ENCODE measurements around the gene SPOCK1. TPM values are rescaled to one million over a fixed set of nuclear protein-coding genes. Genes with fewer than 3 reads are reported as not detected.

Gene SPOCK1
- total and polyA plus RNA-seq, 9 of the 15 experiments (the other 6 are each of a cell fraction or from before 2014, with no cell fraction given): 0.01 to 0.35 (median 0.04) TPM; not detected in 6

DNA sequence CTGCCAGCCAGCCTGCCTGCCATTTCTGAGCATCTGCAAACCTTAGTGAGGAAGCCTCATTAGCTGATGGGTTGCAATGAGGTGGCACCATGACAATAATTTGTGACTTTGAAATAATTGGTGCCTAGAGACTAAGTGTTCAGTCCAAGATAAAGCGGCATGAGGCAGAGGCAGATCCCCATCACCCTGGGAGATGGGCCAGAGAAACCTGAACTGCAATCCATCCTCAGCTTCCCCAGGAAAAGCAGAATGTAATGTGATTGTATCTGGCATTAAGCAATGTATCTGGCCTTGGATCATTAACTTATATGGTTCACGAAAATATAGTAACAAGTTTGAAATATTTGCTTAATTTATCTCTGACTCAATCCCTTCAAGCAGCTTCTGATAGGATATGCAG lies 101.0 kb downstream of the SPOCK1 start:
- no peak overlapping the region for H3K4me2 ChIP-seq (ENCODE audit: insufficient read depth, low read length)
- no peak overlapping the region for H2AFZ ChIP-seq (ENCODE audit: low read depth, low read length)
- DNase-seq (ENCODE audit: extremely low read depth in 1 of 4, low spot score in 3 of 4) (no peak), FAIRE-seq (no peak), ATAC-seq (no peak)
- WGBS (ENCODE audit: insufficient coverage, low coverage, missing lambda C conversion rate): 0% methylated on average over 2 of the region's 2 CpGs
- no peaks in the 10 kb centered on the region; the same call in 2 of the 3 replicates for H3K36me3 ChIP-seq (ENCODE audit: control insufficient read depth, insufficient read depth, low read length)
- ChIA-PET POLR2A (interaction anchor here (0.6 to 1.0 kb wide), 2 partner anchors 32 to 744 kb away, joined by 3 read pairs; no protein-coding TSS in a partner anchor), CTCF (ENCODE audit: low intra/inter-chr PET ratio) (no interaction called here)
- in situ Hi-C loops (cut with MboI) (no loop called here), intact Hi-C loops (cut with micrococcal nuclease) (no loop called here)
- H3K27me3 ChIP-seq (ENCODE audit: control insufficient read depth in 2 of 2, insufficient read depth in 2 of 2, low read length in 2 of 2): no peaks in the 10 kb centered on the region
- no TSS peak for BruUV-seq (replicated peaks)
- no peaks in the 10 kb centered on the region for H3K9me1 ChIP-seq (ENCODE audit: control insufficient read depth, insufficient read depth, low read length)
- H3K4me3 ChIP-seq: no peak overlapping the region
- no peak for TF ChIP-seq BRD9 (IDR thresholded peaks at IDR 0.05; ENCODE audit: low read depth, partially characterized antibody)
- no peak overlapping the region for H3K27ac ChIP-seq (ENCODE audit: extremely low read depth, low read depth, low read length)
- no peaks in the 10 kb centered on the region for H3K4me1 ChIP-seq (replicated peaks in 1 of 2; ENCODE audit: control insufficient read depth in 2 of 2, insufficient read depth in 2 of 2, low read length in 2 of 2)
- H3K9ac ChIP-seq (ENCODE audit: insufficient read depth in 1 of 2, low read depth in 2 of 2, low read length in 2 of 2): no peak overlapping the region
- H3K9me3 ChIP-seq (replicated peaks; ENCODE audit: control insufficient read depth, insufficient read depth, low read depth, low read length): no peaks in the 10 kb centered on the region
- H4K20me1 ChIP-seq (replicated peaks; ENCODE audit: control insufficient read depth, insufficient read depth, low read length): 0 out of 2 replicates have a peak, but pooled peaks cover 3% of the 10 kb centered on the region
- H3K79me2 ChIP-seq (ENCODE audit: control insufficient read depth, insufficient read depth, low read length): no peaks in the 10 kb centered on the region

DNA sequence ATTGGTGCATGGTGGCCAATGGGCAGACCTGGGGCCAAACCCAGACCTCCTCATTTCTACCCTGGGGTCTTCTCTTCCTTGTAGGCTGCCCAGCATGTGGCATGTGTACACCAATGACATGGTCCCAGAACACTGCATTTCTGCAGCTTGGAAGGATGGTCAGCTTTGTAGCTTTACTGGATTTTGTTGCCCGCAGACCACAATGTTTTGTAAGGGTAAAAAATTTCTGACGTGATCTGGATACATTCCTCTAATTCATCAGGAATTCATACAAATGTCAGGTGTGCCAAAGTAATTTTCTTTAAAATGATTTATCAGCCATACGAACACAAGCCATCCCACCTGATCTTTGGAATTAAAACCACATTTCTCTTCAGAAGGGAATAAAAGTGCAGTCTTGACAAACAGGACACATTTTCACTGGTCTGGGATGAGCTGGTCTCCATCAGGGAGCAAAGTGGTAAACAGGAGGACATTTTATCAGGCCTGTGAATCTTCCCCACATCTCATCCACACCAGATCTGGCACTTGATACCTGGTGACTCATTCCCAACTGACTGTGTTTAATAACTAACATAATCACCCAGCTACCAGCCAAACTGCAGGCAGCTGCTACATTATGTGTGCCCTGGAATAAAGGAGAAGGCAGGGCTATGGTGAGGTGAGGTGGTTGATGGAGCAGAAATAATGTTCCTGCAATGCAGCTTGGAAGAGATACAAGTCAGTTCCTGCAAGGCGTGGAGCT lies 103.9 kb downstream of the SPOCK1 start:
- no peak for ATAC-seq
- Histone ChIP-seq H3K4me3 (no peak overlapping the region), H3K9me3 (replicated peaks; ENCODE audit: control insufficient read depth, insufficient read depth, low read depth, low read length) (no peaks in the 10 kb centered on the region), H3K79me2 (ENCODE audit: control insufficient read depth, insufficient read depth, low read length) (no peaks in the 10 kb centered on the region), H3K27me3 (ENCODE audit: control insufficient read depth in 2 of 2, insufficient read depth in 2 of 2, low read length in 2 of 2) (no peaks in the 10 kb centered on the region), H3K27ac (ENCODE audit: extremely low read depth, low read depth, low read length) (no peak overlapping the region), H4K20me1 (replicated peaks; ENCODE audit: control insufficient read depth, insufficient read depth, low read length) (0 out of 2 replicates have a peak, but pooled peaks cover 3% of the 10 kb centered on the region), H3K9ac (ENCODE audit: insufficient read depth in 1 of 2, low read depth in 2 of 2, low read length in 2 of 2) (no peak overlapping the region), H3K9me1 (ENCODE audit: control insufficient read depth, insufficient read depth, low read length) (no peaks in the 10 kb centered on the region), H3K4me2 (ENCODE audit: insufficient read depth, low read length) (no peak overlapping the region), H3K36me3 (ENCODE audit: control insufficient read depth, insufficient read depth, low read length) (no peaks in the 10 kb centered on the region; the same call in 2 of the 3 replicates), H2AFZ (ENCODE audit: low read depth, low read length) (no peak overlapping the region), H3K4me1 (replicated peaks in 1 of 2; ENCODE audit: control insufficient read depth in 2 of 2, insufficient read depth in 2 of 2, low read length in 2 of 2) (no peaks in the 10 kb centered on the region)
- FAIRE-seq: no peak
- POLR2A ChIA-PET: no interaction called here
- CTCF ChIA-PET (ENCODE audit: low intra/inter-chr PET ratio): no interaction called here
- BruUV-seq (replicated peaks): no TSS peak
- intact Hi-C loops (cut with micrococcal nuclease): no loop called here
- 0% methylated on average over 4 of the region's 4 CpGs for WGBS (ENCODE audit: insufficient coverage, low coverage, missing lambda C conversion rate)
- in situ Hi-C loops (cut with MboI): no loop called here
- TF ChIP-seq ZNF274 (IDR thresholded peaks at IDR 0.05; ENCODE audit: borderline replicate concordance, low read depth, low read length): no peak
- TF ChIP-seq NFATC3 (IDR thresholded peaks at IDR 0.05): no peak
- TF ChIP-seq, protein P1, sequence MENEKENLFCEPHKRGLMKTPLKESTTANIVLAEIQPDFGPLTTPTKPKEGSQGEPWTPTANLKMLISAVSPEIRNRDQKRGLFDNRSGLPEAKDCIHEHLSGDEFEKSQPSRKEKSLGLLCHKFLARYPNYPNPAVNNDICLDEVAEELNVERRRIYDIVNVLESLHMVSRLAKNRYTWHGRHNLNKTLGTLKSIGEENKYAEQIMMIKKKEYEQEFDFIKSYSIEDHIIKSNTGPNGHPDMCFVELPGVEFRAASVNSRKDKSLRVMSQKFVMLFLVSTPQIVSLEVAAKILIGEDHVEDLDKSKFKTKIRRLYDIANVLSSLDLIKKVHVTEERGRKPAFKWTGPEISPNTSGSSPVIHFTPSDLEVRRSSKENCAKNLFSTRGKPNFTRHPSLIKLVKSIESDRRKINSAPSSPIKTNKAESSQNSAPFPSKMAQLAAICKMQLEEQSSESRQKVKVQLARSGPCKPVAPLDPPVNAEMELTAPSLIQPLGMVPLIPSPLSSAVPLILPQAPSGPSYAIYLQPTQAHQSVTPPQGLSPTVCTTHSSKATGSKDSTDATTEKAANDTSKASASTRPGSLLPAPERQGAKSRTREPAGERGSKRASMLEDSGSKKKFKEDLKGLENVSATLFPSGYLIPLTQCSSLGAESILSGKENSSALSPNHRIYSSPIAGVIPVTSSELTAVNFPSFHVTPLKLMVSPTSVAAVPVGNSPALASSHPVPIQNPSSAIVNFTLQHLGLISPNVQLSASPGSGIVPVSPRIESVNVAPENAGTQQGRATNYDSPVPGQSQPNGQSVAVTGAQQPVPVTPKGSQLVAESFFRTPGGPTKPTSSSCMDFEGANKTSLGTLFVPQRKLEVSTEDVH (IDR thresholded peaks at IDR 0.05; ENCODE audit: low read depth, partially characterized antibody): no peak
- TF ChIP-seq, protein P2, sequence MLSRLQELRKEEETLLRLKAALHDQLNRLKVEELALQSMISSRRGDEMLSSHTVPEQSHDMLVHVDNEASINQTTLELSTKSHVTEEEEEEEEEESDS (CRISPR knock-in tag; IDR thresholded peaks at IDR 0.05): no peak
- TF ChIP-seq CREBBP (IDR thresholded peaks at IDR 0.05; ENCODE audit: low read depth, low read length): no peak
- no peak for TF ChIP-seq ZBED1 (IDR thresholded peaks at IDR 0.05)
- TF ChIP-seq MAFF (IDR thresholded peaks at IDR 0.05; ENCODE audit: low read length): no peak
- TF ChIP-seq ZNF121 (CRISPR knock-in tag; conservative IDR thresholded peaks at IDR 0.05): no peak
- DNase-seq (ENCODE audit: extremely low read depth in 1 of 4, low spot score in 3 of 4): no peak
